Ascending aorta (tissue), 2 donors: ENCODE data around the gene CYGB. TPM values are rescaled to one million over a fixed set of nuclear protein-coding genes. Genes with fewer than 3 reads are reported as not detected.

Experiments used
- DNase-seq, 2 donors: peaks; one replicate each; pipeline ENCODE4 v3.0.0-alpha.2; 2019; ENCODE audit warnings: low spot score in 2 of 2
- H3K27ac ChIP-seq, 2 donors: fragments of 200-600 bp; sonication (generic); one replicate each; pipeline ENCODE4 v1.5.1; 2016 to 2017; ENCODE audit warnings: mild to moderate bottlenecking in 1 of 2
- H3K27me3 ChIP-seq: fragments of 200-600 bp; sonication (generic); one replicate; pipeline ENCODE4 v1.5.1; 2017
- H3K36me3 ChIP-seq, 2 donors: fragments of 200-600 bp; sonication (generic); one replicate each; pipeline ENCODE4 v1.5.1; 2016
- H3K4me1 ChIP-seq, 2 donors: fragments of 200-600 bp; sonication (generic); one replicate each; pipeline ENCODE4 v1.5.1; 2016 to 2017; ENCODE audit warnings: mild to moderate bottlenecking in 1 of 2
- H3K4me3 ChIP-seq, 2 donors: fragments of 200-600 bp; sonication (generic); one replicate each; pipeline ENCODE4 v1.5.1; 2016 to 2017; ENCODE audit warnings: mild to moderate bottlenecking in 1 of 2
- H3K9me3 ChIP-seq, 2 donors: fragments of 200-600 bp; sonication (generic); one replicate each; pipeline ENCODE4 v1.5.1; 2016
- intact Hi-C: fragments of 100-400 bp; cut with DNase I; formaldehyde crosslinking; loops from one replicate; pipeline ENCODE4 v1.15.1; 2023
- total RNA-seq: library from RNA; depleted of rRNA; stranded (reverse); fragments of >200 nt; gene quantifications from one replicate; pipeline ENCODE4 v1.1.0, GENCODE V29; 2016
- TF ChIP-seq, protein P1 (sequence below), 3 experiments: fragments of 200-600 bp in 2 of 3; fragments of 450-650 bp in 1 of 3; sonication (generic) in 2 of 3; IDR thresholded peaks; one replicate each; pipeline ENCODE4 v1.5.1; 2016 to 2019; ENCODE audit warnings: antibody characterized with exemption in 3 of 3, mild to moderate bottlenecking in 1 of 3, moderate library complexity in 1 of 3

Gene CYGB
- total RNA-seq, 1 donor from 2014 or later: 60.7 TPM

DNA sequence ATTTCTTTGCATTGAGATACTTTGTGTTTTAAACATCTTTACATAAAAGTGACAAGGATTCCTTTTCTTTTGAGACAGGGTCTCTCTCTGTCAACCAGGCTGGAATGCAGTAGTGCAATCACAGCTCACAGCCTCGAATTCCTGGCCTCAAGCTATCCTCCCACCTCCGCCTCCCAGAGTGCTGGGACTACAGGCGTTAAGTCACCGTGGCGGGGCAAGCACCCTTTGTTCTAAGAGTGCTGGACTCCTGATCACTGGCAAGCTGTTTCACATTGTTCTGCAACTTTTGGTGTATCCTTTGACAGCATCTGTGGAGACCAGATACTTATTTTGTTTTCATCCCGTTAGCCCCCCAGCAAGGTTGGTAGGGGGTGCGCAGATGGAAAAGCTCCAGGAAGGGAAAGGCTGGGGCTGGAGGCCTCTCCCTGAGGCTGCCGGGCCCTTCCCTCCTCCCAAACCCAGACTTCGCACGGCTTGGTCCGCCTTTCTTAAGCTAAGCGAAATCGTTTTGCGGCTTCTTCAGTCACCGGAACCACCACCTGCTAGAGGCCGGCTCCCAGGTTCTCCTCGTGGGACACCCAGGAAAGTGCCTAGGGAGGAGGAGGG is 47.0 kb upstream of the CYGB start:
- no peak for DNase-seq
- H3K36me3 ChIP-seq: no peaks in the 10 kb centered on the region
- intact Hi-C loops: no loop called here
- H3K27ac ChIP-seq: no peak overlapping the region
- H3K4me1 ChIP-seq: peaks cover 0 to 20% of the 10 kb centered on the region in 2 donors
- peak overlapping the region; percentile 51 to 67 for H3K4me3 ChIP-seq
- H3K27me3 ChIP-seq: no peaks in the 10 kb centered on the region
- TF ChIP-seq, protein P1, sequence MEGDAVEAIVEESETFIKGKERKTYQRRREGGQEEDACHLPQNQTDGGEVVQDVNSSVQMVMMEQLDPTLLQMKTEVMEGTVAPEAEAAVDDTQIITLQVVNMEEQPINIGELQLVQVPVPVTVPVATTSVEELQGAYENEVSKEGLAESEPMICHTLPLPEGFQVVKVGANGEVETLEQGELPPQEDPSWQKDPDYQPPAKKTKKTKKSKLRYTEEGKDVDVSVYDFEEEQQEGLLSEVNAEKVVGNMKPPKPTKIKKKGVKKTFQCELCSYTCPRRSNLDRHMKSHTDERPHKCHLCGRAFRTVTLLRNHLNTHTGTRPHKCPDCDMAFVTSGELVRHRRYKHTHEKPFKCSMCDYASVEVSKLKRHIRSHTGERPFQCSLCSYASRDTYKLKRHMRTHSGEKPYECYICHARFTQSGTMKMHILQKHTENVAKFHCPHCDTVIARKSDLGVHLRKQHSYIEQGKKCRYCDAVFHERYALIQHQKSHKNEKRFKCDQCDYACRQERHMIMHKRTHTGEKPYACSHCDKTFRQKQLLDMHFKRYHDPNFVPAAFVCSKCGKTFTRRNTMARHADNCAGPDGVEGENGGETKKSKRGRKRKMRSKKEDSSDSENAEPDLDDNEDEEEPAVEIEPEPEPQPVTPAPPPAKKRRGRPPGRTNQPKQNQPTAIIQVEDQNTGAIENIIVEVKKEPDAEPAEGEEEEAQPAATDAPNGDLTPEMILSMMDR (IDR thresholded peaks at IDR 0.05): no peak
- no peaks in the 10 kb centered on the region for H3K9me3 ChIP-seq

DNA sequence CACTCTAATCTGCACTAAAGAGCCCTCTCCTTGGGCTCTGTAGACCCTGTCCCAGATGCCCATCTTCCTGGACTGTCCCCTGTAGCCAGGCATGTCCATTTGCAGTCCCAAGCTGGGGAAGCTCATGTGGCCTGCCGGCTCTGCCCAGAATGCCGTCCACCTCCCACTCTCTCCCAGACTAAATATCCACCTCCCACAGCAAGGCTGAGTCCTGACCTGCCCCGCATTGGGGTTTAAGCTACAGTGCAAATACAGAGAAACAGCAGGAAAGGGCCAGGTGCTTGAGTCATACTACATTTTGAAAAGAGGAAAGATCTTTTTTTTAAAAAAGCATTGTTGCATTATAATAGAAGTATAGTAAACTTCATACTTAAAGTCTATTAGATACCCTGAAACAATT is 45.2 kb upstream of the CYGB start:
- H3K27me3 ChIP-seq: no peaks in the 10 kb centered on the region
- H3K36me3 ChIP-seq: no peaks in the 10 kb centered on the region
- TF ChIP-seq, protein P1 (IDR thresholded peaks at IDR 0.05): no peak
- H3K4me3 ChIP-seq: no peak overlapping the region
- H3K9me3 ChIP-seq: no peaks in the 10 kb centered on the region
- H3K27ac ChIP-seq: no peak overlapping the region
- intact Hi-C loops: no loop called here
- peaks cover 0 to 20% of the 10 kb centered on the region in 2 donors for H3K4me1 ChIP-seq
- no peak for DNase-seq

DNA sequence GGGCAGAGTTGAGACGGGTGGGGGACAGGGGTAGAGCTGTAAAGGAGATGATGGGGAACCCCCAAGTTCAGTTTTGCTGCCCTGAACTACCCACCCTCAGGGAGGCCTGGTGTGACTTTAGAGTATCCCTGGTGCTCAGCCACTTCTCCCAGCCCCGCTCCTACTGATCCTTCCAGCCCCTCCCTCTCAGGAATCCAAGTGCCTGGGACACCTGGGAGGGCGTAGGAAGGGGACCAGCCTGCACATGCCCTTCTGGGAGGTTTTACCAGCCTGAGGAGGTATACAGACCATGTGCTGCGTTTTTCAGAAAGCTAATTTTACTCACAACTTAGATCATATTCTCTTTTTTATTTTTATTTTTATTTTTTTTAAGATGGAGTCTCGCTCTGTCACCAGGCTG is 44.0 kb upstream of the CYGB start:
- intact Hi-C loops: no loop called here
- H3K27me3 ChIP-seq: no peaks in the 10 kb centered on the region
- no peaks in the 10 kb centered on the region for H3K9me3 ChIP-seq
- no peak overlapping the region for H3K4me3 ChIP-seq
- no peak for DNase-seq
- no peaks in the 10 kb centered on the region for H3K36me3 ChIP-seq
- TF ChIP-seq, protein P1 (IDR thresholded peaks at IDR 0.05): no peak
- peaks cover 0 to 18% of the 10 kb centered on the region in 2 donors for H3K4me1 ChIP-seq
- H3K27ac ChIP-seq: no peak overlapping the region

DNA sequence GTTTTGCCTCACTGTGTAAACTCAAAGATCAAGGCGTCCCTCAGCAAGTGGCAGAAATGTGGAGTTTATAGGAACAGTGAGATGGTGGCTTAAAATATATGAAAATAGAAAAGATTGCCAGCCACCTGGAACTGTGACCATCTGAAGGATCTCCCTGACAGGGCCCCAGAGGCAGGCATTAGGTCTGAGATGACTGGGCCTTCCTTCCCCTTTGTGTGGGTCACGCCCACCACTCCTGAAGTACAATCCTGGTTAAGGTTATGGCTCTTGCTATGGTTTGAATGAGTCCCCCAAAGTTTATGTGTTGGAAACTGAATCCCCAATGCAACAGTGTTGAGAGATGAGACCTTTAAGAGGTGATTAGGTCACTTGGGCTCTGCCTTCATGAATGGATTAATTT is 41.8 kb upstream of the CYGB start:
- Histone ChIP-seq H3K27me3 (no peaks in the 10 kb centered on the region), H3K4me3 (no peak overlapping the region), H3K36me3 (no peaks in the 10 kb centered on the region), H3K4me1 (no peaks in the 10 kb centered on the region), H3K9me3 (no peaks in the 10 kb centered on the region), H3K27ac (no peak overlapping the region)
- intact Hi-C loops: no loop called here
- TF ChIP-seq, protein P1 (IDR thresholded peaks at IDR 0.05): no peak
- no peak for DNase-seq

DNA sequence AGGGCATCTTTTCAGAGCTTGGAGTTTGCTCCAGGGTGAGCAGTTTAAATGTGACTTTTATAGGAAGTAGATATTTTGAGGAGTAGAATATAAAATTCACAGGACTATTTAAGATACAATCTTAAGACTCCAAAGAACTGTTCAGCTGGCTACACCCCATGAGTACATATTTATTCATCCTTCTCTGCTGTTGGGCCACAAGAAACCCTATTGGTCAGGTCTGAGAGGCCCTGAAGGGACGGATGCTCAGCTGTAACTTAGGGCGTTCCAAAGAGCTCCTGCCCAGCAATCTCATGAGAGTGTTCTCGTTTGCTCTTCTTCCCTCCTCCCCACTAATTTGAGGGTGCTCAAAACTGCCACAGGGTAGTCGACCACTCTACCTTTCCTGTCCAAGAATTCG is 40.9 kb upstream of the CYGB start:
- intact Hi-C loops: no loop called here
- Histone ChIP-seq H3K9me3 (no peaks in the 10 kb centered on the region), H3K4me1 (no peaks in the 10 kb centered on the region), H3K4me3 (no peak overlapping the region), H3K27ac (no peak overlapping the region), H3K36me3 (no peaks in the 10 kb centered on the region), H3K27me3 (no peaks in the 10 kb centered on the region)
- TF ChIP-seq, protein P1 (IDR thresholded peaks at IDR 0.05): no peak
- DNase-seq: no peak

DNA sequence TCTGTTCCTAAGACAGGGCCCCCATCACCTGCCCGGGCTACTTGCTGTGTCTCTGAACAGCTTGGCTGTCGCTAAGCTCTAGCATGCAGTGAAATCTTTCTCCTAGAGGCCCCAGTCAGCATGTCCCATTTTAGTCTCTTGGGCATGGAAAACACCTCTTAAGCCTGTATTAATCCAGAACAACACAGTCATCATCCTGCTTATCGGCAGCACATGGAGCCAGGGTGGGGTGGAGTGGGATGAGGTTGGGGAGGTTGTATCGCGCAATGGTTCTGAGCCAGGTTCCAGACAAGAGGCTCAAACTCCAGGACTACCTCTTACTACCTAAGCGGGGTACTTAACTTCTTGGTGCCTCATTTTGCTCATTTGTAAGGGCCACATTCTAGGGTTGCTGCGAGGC is 40.4 kb upstream of the CYGB start:
- TF ChIP-seq, protein P1 (IDR thresholded peaks at IDR 0.05): no peak
- intact Hi-C loops: no loop called here
- Histone ChIP-seq H3K36me3 (no peaks in the 10 kb centered on the region), H3K9me3 (no peaks in the 10 kb centered on the region), H3K4me1 (no peaks in the 10 kb centered on the region), H3K27ac (no peak overlapping the region), H3K4me3 (no peak overlapping the region), H3K27me3 (no peaks in the 10 kb centered on the region)
- DNase-seq: no peak
